Measurements from ENCODE around the gene GRK3. TPM values are rescaled to one million over a fixed set of nuclear protein-coding genes. Genes with fewer than 3 reads are reported as not detected.

The GRK3 gene
- total RNA-seq, 1 experiment from 2014 or later, result 14.6 TPM

GRCh38 chr22:25636323-25636722 lies 71.8 kb downstream of the GRK3 start:
- H3K9ac ChIP-seq (ENCODE audit: low read length), result no peak overlapping the region
- no peak for ATAC-seq
- BruUV-seq (replicated peaks), result no TSS peak
- DNase-seq (ENCODE audit: low read depth, low spot score), result no peak
- CTCF ChIA-PET, result no interaction called here
- H3K4me2 ChIP-seq (ENCODE audit: low read length), result no peak overlapping the region
- POLR2A ChIA-PET, result no interaction called here
- peaks cover 4% of the 10 kb centered on the region for H3K79me2 ChIP-seq (ENCODE audit: insufficient read depth, low read length)
- H3K4me1 ChIP-seq (ENCODE audit: control insufficient read depth in 1 of 2, insufficient read depth in 2 of 2, low read length in 2 of 2), result no peaks in the 10 kb centered on the region
- H3K27ac ChIP-seq (ENCODE audit: low read depth, low read length), result no peak overlapping the region
- H3K9me3 ChIP-seq (ENCODE audit: control insufficient read depth in 1 of 2, insufficient read depth in 1 of 2, low read depth in 1 of 2, low read length in 2 of 2), result no peaks in the 10 kb centered on the region
- H2AFZ ChIP-seq (ENCODE audit: low read depth, low read length, poor library complexity, severe bottlenecking), result no peak overlapping the region
- RAD21 ChIA-PET (ENCODE audit: low non-redundant PET in 1 of 2, low total read pairs in 2 of 2, uncharacterized antibody in 2 of 2, unreplicated experiment in 2 of 2), result no interaction called here
- intact Hi-C loops (cut with micrococcal nuclease), result no loop called here
- no peaks in the 10 kb centered on the region for H3K27me3 ChIP-seq (ENCODE audit: insufficient read depth, low read length)
- no peaks in the 10 kb centered on the region for H3K36me3 ChIP-seq (ENCODE audit: control insufficient read depth in 1 of 2, insufficient read depth in 2 of 2, low read length in 2 of 2)
- no peaks in the 10 kb centered on the region for H4K20me1 ChIP-seq (ENCODE audit: insufficient read depth)
- H3K9me2 ChIP-seq (ENCODE audit: insufficient read depth), result no peaks in the 10 kb centered on the region
- no peak for TF ChIP-seq CBX3 (IDR thresholded peaks at IDR 0.05; ENCODE audit: low read depth)
- TF ChIP-seq EZH2phosphoT487 (IDR thresholded peaks at IDR 0.05; ENCODE audit: borderline replicate concordance), result no peak
- TF ChIP-seq CEBPB (IDR thresholded peaks at IDR 0.05; ENCODE audit: low read depth), result no peak
- no peak for TF ChIP-seq POLR2AphosphoS5 (IDR thresholded peaks at IDR 0.05; ENCODE audit: low read depth, low read length)
- TF ChIP-seq JUND (IDR thresholded peaks at IDR 0.05), result no peak
- no peak for TF ChIP-seq RAD21 (IDR thresholded peaks at IDR 0.05; ENCODE audit: low read depth)
- TF ChIP-seq EGR1 (IDR thresholded peaks at IDR 0.05; ENCODE audit: low read depth), result no peak
- TF ChIP-seq TCF7L2 (IDR thresholded peaks at IDR 0.05; ENCODE audit: borderline replicate concordance, extremely low read depth, insufficient read depth, insufficient read length), result no peak
- TF ChIP-seq ZFX (IDR thresholded peaks at IDR 0.05), result no peak
- no peak for TF ChIP-seq ATF3 (IDR thresholded peaks at IDR 0.05)
- no peak for TF ChIP-seq EZH2 (IDR thresholded peaks at IDR 0.05)
- TF ChIP-seq ZBTB33 (IDR thresholded peaks at IDR 0.05; ENCODE audit: extremely low read depth, insufficient replicate concordance, low read length), result no peak
- no peak for TF ChIP-seq SP1 (IDR thresholded peaks at IDR 0.05; ENCODE audit: low read depth)
- no peak for TF ChIP-seq SRF (IDR thresholded peaks at IDR 0.05; ENCODE audit: low read depth)
- TF ChIP-seq ELF1 (IDR thresholded peaks at IDR 0.05; ENCODE audit: borderline replicate concordance, low read depth), result no peak
- TF ChIP-seq FOSL1 (IDR thresholded peaks at IDR 0.05; ENCODE audit: low read depth), result no peak
- TF ChIP-seq YY1 (IDR thresholded peaks at IDR 0.05; ENCODE audit: extremely low read depth, insufficient replicate concordance, low read depth, low read length), result no peak
- TF ChIP-seq ZNF274 (IDR thresholded peaks at IDR 0.05; ENCODE audit: low read depth, low read length), result no peak
- TF ChIP-seq POLR2A (IDR thresholded peaks at IDR 0.05; ENCODE audit: borderline replicate concordance, extremely low read depth, insufficient read depth, insufficient read length), result no peak
- no peak for TF ChIP-seq MAX (IDR thresholded peaks at IDR 0.05)
- no peak overlapping the region for H3K4me3 ChIP-seq (replicated peaks in 1 of 2; ENCODE audit: low read depth in 1 of 2, low read length in 2 of 2)
